ENCODE data around the gene TMSB10.
"Not testable (repeated sequence)": the region's sequence is repeated elsewhere in the genome, so short reads cannot be mapped to it uniquely, and the experiment has no call there.

The TMSB10 gene

DNA sequence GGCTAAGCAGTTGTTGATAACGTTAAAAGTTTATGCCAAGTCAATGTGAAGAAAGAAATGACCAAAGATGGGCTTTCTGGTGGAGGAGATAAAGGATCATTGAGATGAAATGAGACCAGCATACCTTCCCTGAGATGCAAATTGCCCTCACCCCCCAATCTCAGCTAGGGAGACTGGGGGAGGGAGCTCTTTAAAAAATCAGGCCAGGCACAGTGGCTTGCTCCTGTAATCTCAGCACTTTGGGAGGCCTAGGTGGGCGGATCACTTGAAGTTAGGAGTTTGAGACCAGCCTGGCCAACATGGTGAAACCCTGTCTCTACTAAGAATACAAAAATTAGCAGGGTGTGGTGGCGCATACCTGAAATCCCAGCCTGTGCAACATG, 34.6 kb downstream of the TMSB10 start:
- DNase-seq = no peak

DNA sequence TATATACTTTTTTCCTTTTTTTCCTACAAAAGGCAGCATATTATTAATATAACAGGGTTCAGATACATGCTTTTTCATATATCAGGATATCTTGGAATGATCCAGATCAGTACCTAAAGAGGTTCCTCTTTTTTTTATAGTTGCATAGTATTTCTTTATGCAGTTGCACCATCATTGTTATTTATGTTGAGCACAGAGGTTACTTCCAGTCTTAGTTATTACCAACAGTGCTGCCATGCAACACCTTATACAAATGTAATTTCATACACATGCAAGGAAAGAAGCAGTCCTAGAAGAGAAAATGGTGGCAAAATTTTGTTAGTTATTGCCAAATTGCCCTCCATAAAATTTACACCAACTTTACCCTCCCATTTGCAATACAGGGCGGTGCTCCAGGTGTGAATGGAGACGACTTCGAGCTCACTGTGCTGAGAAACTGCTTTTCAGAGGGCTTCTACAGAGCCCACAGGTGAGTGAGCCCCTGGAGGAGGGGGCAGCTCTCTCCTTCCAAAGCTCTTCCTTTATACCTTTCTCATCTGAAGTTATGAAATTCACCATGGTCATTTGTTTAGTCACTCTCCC, 35.5 kb downstream of the TMSB10 start:
- DNase-seq = no peak

DNA sequence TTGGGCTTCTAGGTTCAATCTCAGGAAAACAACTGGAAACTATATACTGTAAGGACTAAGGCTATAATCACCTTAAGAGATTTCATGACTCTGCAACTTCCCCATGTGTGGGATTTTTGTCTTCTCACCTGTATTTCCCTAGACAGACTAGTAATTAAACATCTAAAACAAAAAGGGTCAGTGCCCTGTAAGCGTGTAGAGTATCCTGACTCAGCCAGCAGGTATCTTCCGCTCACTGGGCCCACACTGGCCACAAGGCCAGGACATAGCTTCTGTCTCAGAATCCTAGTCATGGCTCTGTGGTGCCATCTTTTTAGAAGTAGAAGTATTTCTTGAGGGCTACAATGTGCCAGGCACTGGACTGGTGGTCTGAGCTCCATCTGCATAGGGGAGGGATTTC, 36.7 kb downstream of the TMSB10 start:
- no peak for DNase-seq

DNA sequence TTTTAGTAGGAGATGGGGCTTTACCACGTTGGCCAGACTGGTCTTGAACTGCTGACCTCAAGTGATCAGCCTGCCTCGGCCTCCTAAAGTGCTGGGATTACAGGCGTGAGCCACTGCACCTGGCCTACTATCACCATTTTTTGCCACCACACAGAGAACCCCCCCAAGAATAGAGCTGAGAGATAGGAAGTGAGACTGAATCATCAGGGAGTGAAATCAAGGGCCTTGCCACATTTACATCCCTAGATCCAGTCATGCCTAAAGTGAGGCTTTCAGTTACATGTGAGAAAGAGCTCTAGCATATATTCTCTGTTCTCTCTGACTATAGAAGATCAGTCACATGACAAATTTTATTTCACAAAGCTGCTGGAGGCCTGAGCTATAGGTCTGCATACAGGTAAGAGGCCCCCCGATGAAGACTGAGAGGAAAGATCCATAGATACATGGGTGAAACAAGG, 37.5 kb downstream of the TMSB10 start:
- no peak for DNase-seq

DNA sequence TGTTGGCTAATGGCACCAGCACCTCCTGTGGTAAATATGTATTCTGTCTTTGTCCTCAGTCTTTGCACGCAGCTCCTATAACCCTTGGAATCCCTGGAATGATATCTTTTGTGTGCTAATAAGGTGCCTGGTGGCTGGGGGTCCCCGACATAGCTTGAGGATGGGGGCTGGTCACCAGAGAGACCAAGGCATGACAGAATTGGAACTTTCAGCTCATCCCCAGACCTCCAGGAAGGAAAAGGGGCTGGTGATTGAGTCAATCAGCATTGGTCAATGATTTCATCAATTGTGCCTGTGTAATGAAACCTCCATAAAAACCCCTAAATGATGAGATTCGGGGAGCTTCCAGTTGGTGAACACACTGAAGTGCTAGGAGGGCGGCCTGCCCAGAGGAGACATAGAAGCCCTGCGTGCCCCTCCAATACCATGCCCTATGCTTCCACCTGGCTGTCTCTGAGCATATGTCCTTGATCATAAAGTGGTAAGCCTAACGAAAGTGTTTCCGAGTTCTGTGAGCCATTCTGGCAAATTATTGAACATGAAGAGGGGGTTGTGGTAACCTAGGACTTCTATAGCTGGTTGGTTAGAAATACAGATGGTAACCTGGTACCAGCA, 38.9 kb downstream of the TMSB10 start:
- DNase-seq = no peak

DNA sequence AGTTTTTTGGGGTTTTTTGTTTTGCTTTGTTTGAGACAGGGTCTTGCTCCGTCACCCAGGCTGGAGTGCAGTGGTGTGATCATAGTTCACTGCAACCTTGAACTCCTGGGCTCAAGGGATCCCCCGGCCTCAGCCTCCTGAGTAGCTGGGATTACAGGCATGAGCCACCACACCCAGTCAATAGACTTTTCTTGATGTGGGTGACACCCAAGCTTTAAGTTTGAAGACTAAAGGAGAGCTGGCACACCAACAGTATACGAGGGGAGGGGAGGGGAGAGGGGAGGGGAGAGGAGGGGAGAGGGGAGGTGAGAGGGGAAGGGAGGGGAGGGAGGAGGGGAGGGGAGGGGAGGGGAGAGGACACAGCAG, 40.4 kb downstream of the TMSB10 start:
- not testable (repeated sequence) for DNase-seq

DNA sequence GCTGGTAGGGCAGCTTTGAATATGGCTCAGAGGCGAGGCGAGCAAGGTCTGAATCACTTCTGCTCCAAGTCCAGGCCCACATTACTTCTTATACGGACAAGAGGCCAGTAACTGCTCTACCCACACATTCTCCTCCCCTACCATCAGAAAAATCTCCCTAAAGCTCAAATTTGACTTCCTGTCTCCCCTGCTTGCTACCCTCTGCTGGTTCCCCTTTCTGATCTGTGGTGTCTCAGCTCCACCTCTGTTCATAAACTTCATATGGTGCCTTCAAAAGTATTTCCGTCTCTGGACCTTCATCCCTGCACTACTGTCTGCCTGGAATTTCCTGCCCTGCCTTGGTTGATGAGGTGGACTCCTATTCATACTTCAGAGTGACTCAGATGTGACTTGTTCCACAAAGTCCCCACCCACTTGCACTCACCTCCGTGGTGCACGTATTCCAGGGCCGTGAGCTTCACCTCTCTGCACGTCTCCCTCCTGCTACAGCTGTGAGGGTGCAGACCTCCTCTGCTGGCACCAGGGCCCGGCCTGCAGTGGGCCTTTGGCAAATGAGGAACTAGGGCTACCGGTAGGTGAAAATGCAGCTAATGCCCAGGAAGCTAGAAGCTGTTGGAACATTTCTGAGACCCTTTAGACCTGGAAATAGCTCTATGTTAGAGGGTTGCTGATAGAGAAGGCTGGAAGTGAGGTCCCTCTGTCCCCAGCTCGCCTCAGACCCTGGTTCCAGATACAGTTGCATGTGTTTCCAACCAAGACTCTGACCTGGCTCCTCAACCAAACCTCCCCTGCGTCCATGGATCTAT, 41.0 kb downstream of the TMSB10 start:
- peak; percentile 37 to 64 for DNase-seq

DNA sequence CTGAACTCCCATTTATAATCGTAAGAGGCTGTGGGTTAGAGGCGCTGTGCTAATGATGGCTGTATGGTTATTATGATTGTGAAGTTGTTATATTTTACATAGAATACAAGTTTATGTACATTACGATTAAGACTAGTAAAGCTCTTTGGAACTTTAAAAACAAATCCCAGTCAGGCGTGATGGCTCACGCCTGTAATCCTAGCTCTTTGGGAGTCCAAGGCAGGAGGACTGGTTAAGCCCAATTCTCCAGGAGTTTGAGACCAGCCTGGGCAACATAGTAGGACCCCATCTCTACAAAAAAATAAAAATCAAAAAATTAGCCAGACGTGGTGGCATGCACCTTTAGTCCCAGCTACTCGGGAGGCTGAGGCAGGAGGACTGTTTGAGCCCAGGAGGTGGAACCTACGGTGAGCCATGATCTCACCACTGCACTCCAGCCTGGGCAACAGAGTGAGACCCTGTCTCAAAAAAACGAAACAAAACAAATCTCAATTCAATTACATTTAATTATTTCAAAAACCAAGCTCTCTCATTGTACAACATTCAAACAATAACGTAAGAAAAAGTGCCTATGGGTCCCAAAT, 41.6 kb downstream of the TMSB10 start:
- no peak for DNase-seq

DNA sequence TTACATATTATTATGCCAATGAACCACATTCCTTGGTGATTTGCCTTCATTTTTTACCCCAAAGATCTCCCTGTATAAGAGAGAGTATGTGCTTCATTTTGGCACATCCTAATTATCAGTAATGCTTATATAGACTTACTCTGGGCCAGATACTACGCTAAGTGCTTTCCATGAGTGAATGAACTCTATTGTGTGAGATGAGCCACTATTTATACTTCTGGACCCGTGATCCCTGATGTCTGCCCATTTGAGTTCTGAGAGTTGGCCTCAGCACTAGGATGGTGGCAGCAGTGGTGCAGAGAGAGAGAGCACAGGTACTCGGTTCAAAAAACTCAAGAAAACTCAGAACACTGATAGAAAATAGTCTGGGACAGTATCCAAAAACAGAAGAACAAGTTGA, 48.1 kb downstream of the TMSB10 start:
- no peak for DNase-seq

DNA sequence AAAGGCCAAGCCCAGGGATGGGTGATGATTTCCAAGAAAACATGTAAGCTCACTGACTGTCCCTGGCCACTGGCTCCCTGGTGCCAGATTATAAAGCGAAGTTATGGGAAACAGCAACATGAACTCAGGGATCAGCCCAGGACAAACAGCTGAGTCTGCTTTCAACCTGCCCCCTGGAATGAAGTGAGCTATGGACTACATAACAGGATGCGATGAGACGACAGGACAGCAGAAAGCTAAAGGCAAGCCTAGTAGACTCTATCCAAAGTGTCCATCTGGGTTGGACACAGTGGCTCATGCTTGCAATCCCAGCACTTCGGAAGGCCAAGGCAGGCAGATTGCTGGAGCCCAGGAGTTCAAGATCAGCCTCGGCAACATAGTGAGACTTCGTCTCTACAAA, 48.9 kb downstream of the TMSB10 start:
- no peak for DNase-seq
